Jurkat, Clone E6-1 (cell line): ENCODE results near the gene CLEC4M.
"Not testable (repeated sequence)": the region's sequence is repeated elsewhere in the genome, so short reads cannot be mapped to it uniquely, and the experiment has no call there.

Experiments used
- DNase-seq: peaks from one replicate; pipeline ENCODE4 v3.0.0-alpha.2; 2011; ENCODE audit warnings: low read depth, low spot score
- H3K4me3 ChIP-seq: 2 replicates; pipeline ENCODE4 v1.5.1; 2011; ENCODE audit warnings: mild to moderate bottlenecking, low read length, control low read depth, moderate library complexity

CLEC4M gene

DNA sequence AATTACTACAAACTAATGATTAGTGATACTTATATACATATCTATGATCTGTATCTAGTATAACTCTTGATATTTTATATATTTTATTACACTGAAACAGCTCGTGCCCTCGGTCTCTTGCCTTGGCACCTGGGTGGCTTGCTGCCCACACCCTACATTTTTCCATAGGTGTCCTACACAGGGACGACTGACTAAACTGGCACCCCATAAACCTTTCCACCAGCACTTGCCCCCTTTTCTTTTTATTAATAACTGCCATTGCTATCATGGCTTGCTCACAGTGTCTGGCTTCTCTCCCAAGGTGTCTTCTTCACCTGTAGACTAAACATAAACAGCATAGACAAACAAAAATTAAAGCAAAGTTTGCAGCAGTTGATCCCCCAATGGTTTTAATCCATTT is 30.4 kb downstream of the CLEC4M start:
- DNase-seq = no peak
- no peak overlapping the region for H3K4me3 ChIP-seq

DNA sequence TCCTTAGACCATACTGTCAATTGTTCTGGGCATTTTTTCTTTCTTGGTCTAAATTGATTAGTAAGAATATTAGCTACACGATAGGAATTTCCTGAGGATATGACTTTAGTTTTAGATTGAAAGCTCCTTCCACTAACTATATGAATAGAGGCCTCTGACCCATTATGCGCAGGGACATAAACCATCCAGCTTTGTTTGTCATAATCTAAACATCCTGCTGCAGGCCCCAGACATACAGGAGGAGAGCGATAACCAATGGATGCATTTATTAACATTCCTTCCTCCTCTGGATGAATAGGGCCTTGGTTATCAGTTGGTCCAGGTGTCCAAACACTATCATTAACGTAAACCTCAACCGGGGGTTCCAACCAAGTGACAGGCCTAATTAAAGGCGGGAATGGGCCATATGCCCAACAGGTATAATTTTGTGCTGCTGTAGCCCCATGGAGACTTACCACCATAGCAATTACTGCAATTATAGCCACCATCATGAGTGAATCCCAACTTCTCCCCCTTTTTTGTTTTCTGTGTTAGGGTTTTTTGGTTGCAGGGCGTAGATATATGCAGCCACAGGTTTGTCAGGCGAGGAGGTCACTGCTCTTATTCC is 32.6 kb downstream of the CLEC4M start:
- no peak overlapping the region for H3K4me3 ChIP-seq
- no peak for DNase-seq

DNA sequence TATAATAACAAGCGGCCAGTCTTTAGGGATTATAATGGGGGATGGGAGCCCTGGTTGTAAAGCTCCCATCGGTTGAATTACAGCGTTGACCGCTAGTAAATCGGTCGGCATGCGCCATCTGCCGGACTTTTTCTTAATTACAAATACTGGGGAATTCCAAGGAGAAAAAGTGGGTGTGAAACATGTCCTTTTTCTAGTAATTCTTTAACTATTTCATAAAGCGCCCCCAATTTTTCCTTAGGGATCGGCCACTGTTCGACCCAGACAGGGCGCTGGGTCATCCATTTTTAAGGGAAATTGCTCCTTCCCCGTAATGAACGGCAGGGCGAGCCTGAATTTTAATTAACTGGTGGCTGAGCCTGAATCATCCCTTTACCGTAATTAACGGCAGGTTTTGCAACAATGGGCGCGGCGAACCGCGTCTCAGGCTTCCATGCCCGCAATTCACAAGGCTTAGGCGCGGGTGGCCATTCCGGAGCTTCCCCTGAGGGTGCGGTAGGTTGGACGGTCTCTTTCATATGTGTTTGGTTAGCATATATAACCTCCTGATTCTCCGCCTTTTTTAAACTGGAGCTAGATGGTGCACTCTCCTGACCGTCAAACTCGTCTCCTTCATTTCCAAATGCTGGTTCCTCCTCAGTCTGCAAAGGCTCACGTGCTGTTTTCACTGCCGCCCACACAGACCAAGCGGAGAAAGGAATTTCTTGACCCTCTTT is 36.8 kb downstream of the CLEC4M start:
- H3K4me3 ChIP-seq = peak overlapping the region; percentile 15; the same call in 1 of the 2 replicates
- DNase-seq = peak; percentile 35

DNA sequence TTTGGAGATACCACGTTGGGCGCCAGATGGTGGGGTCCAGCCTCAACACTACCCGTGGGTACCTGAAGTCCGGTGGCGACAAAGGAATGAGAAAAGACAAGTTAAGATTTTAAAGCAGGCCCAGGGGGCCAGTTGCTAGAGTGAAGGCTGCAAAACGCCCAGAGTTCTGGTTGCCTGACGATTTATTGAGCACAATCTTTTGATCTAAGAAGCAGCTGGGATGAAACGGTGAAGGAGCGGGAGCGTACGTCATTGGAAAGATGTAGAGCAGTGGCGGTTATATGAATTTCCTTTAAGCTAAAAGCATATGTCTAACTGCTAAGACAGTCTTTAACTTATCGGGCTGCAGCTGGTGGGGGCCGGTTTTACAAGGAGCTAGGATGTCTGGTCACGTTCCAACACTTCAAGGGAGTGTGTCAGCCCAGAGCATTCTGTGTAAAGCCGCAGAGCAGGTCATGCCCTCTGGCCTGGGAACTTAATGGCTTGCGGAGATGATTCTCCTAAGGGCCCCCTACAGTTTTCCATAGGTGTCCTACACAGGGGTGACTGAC is 38.1 kb downstream of the CLEC4M start:
- H3K4me3 ChIP-seq = no peak overlapping the region
- no peak for DNase-seq

DNA sequence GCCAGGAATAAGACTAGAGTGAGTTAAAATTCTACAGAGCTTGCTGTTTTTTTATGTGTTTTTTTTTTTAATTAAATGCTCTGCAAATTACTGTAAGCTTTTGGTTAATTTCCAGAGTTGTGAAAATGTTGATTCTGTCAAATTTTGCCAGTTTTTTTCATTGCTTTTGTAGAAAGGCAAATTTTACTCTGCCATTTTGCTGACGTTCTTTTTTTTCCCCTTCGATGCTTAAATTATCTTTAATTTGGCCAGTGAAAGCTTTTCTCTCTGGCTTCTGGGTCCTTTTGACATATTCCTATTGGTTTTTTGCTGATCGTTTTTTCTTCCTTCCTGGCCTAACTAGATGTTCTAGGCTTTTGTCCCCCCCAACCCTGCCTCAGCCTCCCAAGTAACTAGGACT is 43.2 kb downstream of the CLEC4M start:
- DNase-seq = no peak

DNA sequence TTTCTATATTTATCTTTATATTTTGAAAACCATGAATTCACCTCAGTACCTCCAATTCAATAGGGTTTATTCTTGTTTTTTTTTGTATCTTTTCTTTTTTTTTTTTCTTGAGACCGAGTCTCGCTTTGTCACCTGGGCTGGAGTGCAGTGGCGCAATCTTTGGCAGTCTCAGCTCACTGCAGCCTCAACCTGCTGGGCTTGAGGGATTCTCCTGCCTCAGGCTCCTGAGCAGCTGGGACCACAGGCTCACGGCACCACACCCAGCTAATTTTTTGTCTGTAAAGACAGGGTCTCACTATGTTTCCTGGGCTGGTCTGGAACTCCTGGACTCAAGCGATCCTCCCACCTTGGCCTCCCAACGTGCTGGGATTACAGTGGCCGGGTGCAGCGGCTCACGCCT is 43.8 kb downstream of the CLEC4M start:
- H3K4me3 ChIP-seq = no peak overlapping the region
- no peak for DNase-seq

More for the DNA sequence above, 43.2 kb downstream of the CLEC4M start:
- H3K4me3 ChIP-seq = no peak overlapping the region

DNA sequence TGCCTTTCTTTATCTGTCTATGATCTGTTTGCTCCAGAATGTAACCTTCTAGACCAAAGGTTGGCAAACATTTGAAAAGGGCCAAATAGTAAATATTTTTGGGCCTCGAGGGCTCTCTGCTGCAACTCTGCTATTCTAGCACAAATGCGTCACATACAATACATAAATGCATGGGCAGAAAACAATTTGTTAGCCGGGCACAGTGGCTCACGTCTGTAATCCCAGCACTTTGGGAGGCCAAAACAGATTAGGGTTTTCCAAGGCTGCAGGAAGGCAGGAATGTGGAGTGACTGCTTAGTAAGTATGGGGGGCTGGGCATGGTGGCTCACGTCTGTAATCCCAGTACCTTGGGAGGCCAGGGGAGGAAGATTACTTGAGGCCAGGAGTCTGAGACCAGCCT is 45.1 kb downstream of the CLEC4M start:
- H3K4me3 ChIP-seq = no peak overlapping the region
- DNase-seq = no peak

DNA sequence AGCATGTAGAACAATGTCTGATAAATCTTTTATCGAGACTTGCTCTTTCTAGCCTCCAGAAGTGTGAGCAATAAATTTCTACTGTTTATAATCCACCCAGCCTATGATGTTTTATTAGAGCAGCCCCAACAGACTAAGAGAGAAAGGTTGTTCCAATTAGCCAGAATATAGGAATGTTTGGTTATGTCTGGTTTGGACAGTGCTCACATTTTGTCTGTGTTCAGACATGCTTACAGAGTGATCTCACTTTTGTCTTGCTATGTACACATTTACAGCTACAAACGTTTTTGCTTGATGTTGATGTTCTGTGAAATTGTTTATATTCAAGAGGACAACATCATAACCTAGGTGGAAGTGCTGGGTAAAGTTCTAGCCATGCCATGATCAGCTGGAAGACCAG is 48.9 kb downstream of the CLEC4M start:
- no peak for DNase-seq
- no peak overlapping the region for H3K4me3 ChIP-seq

DNA sequence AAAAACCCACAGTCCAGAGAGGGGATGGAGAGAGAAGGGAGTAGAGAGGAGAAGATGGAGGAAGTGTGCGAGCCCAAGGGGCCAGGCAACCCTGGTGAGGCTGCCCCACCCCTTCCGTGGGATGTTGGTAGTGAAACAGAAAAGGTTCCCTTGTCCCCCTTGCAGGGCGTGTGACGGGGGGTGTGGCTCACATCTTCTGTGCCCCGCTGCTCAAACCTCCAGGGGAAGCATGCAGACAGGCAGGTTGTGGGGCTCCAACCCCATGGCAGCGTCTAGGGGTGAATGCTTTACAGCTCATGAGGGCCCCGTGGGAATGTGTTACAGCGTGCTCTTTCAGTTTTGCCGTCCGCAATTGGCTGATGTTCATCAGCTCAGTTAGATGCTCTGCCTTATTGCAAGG is 52.3 kb downstream of the CLEC4M start:
- no peak for DNase-seq
- H3K4me3 ChIP-seq = no peak overlapping the region

DNA sequence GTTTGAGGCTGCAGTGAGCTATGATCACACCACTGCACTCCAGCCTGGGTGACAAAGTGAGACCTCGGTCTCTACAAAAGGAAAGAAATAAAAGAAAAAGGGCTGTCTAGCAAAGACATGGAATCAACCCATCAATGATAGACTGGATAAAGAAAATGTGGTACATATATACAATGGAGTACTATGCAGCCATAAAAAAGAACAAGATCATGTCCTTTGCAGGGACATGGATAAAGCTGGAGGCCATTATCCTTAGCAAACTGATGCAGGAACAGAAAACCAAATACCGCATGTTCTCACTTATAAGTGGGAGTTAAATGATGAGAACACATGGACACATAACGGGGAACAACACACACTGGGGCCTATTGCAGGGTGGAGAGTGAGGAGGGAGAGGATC is 53.0 kb downstream of the CLEC4M start:
- not testable (repeated sequence) for H3K4me3 ChIP-seq, DNase-seq

DNA sequence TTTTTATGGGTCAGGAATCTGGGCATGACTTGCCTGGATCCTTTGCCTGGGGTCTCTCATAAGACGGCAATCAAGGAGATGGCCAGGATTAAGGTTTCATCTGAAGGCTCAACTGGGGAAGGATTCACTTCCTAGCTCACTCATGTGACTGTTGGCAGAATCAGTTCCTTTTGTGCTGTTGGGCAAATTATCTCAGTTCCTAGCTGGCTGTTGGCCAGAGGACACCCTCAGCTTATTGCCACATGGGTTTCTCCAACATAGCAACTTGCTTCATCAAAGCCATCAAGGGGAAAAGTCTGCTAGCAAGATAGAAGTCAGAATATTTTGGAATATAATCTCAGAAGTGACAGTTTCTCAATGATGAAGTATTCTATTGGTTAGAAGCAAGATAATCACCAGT is 54.8 kb downstream of the CLEC4M start:
- H3K4me3 ChIP-seq = no peak overlapping the region
- DNase-seq = no peak

DNA sequence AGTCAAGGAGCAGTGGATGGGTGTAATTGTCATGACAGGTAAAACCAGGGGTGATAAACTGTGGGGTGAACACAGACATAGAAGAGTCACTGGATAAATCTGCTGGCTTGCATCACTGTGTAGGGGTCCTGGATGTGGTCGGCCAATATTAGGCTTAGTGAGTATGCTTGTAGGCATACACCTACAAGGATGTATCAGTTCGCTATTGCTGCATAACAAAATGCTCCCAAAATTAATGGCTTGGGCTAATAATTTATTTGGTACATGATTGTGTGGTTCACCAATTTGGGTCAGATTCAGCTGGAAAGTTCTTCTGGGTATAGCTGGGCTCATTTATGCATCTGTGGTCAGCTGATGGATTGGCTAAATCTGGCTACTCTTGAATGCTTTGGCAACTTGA is 55.8 kb downstream of the CLEC4M start:
- H3K4me3 ChIP-seq = no peak overlapping the region
- no peak for DNase-seq
